Measurements from ENCODE around the gene ANXA6. TPM values are rescaled to one million over a fixed set of nuclear protein-coding genes. Genes with fewer than 3 reads are reported as not detected.

The ANXA6 gene
- total and polyA plus RNA-seq, 10 of the 15 experiments (the other 5 are each of a cell fraction or from before 2014, with no cell fraction given) = 44.0 to 571 (median 465) TPM

GRCh38 chr5:151054709-151055108 lies 102.9 kb downstream of the ANXA6 start (continued):
- TF ChIP-seq PKNOX1 (IDR thresholded peaks at IDR 0.05) (no peak), SRF (IDR thresholded peaks at IDR 0.05; ENCODE audit: low read depth in 2 of 2, low read length in 2 of 2) (no peak), TCF3 (IDR thresholded peaks at IDR 0.05; ENCODE audit: borderline replicate concordance, insufficient read depth, low read depth, low read length) (no peak), POLR2AphosphoS5 (IDR thresholded peaks at IDR 0.05; ENCODE audit: low read length) (no peak), BHLHE40 (IDR thresholded peaks at IDR 0.05; ENCODE audit: borderline replicate concordance in 1 of 2, low read depth in 2 of 2, low read length in 1 of 2) (no peak), CREM (IDR thresholded peaks at IDR 0.05; ENCODE audit: low read depth) (no peak), POLR2A (IDR thresholded peaks at IDR 0.05; ENCODE audit: low read depth, low read length) (no peak), CHD4 (IDR thresholded peaks at IDR 0.05) (no peak), BRCA1 (IDR thresholded peaks at IDR 0.05; ENCODE audit: low read depth, low read length) (no peak), POLR2AphosphoS2 (IDR thresholded peaks at IDR 0.05; ENCODE audit: low read depth, low read length) (no peak)

- FAIRE-seq (no peak), DNase-seq (ENCODE audit: low read depth, low spot score) (no peak), ATAC-seq (no peak)
- Histone ChIP-seq H3K36me3 (ENCODE audit: control insufficient read depth in 2 of 2, insufficient read depth in 2 of 2, low read length in 1 of 2) (peaks cover 57 to 66% of the 10 kb centered on the region in 2 experiments), H3K9ac (ENCODE audit: control insufficient read depth, insufficient read depth, low read length) (no peak overlapping the region), H3K79me2 (ENCODE audit: control insufficient read depth, insufficient read depth, low read length) (peaks cover 26% of the 10 kb centered on the region), H4K20me1 (ENCODE audit: control insufficient read depth, insufficient read depth) (peaks cover 6% of the 10 kb centered on the region), H3K27ac (ENCODE audit: control insufficient read depth, insufficient read depth) (no peak overlapping the region), H2AFZ (ENCODE audit: control insufficient read depth, low read depth, low read length) (no peak overlapping the region), H3K4me1 (ENCODE audit: control insufficient read depth, insufficient read depth, low read length) (peaks cover 7% of the 10 kb centered on the region), H3K27me3 (replicated peaks in 1 of 2; ENCODE audit: control insufficient read depth in 2 of 2, insufficient read depth in 2 of 2, low read length in 1 of 2) (no peaks in the 10 kb centered on the region), H3K9me3 (replicated peaks; ENCODE audit: control insufficient read depth, insufficient read depth, low read length) (no peaks in the 10 kb centered on the region), H3K4me2 (ENCODE audit: control insufficient read depth, insufficient read depth) (no peak overlapping the region), H3K4me3 (no peak overlapping the region)
- CTCF ChIA-PET = interaction anchor here (1.2 to 15.8 kb wide), 5 partner anchors 16 to 188 kb away, joined by 3 to 691 read pairs (median 30); no protein-coding TSS in a partner anchor
- SMC1A ChIA-PET (ENCODE audit: uncharacterized antibody, unreplicated experiment) = interaction anchor here (1.1 to 9.9 kb wide), 6 partner anchors 18 to 111 kb away, joined by 3 to 279 read pairs (median 34); no protein-coding TSS in a partner anchor
- BruUV-seq (replicated peaks) = no TSS peak
- RAD21 ChIA-PET (ENCODE audit: unreplicated experiment) = interaction anchor here (0.6 to 3.0 kb wide), 4 partner anchors 16 to 191 kb away, joined by 3 to 9 read pairs (median 3); no protein-coding TSS in a partner anchor
- intact Hi-C loops (cut with micrococcal nuclease; ENCODE audit: unreplicated experiment) = loop anchor here (5.0 kb wide), 1 partner anchor 263 kb away; no protein-coding TSS in a partner anchor
- WGBS (ENCODE audit: insufficient coverage, insufficient replicate concordance, low lambda C conversion rate, missing lambda C conversion rate) = 99% methylated on average over 4 of the region's 4 CpGs
- POLR2A ChIA-PET = no interaction called here
- in situ Hi-C loops (cut with MboI) = loop anchor here (5.0 kb wide), 2 partner anchors 68 to 108 kb away; no protein-coding TSS in a partner anchor
- TF ChIP-seq EZH2 (IDR thresholded peaks at IDR 0.05; ENCODE audit: borderline replicate concordance, control insufficient read depth, low read depth, low read length) (no peak), NRF1 (conservative IDR thresholded peaks at IDR 0.05; ENCODE audit: low read depth, low read length) (no peak), KDM1A (IDR thresholded peaks at IDR 0.05; ENCODE audit: borderline replicate concordance) (no peak), PML (IDR thresholded peaks at IDR 0.05; ENCODE audit: low read length) (no peak), MAX (IDR thresholded peaks at IDR 0.05; ENCODE audit: low read depth, low read length) (no peak), IRF5 (IDR thresholded peaks at IDR 0.05; ENCODE audit: borderline replicate concordance) (no peak), ATF3 (IDR thresholded peaks at IDR 0.05; ENCODE audit: borderline replicate concordance, extremely low read depth, low read depth, low read length) (no peak), CHD2 (IDR thresholded peaks at IDR 0.05; ENCODE audit: borderline replicate concordance, low read depth, low read length) (no peak), MXI1 (IDR thresholded peaks at IDR 0.05; ENCODE audit: low read depth, low read length) (no peak), NFYA (IDR thresholded peaks at IDR 0.05; ENCODE audit: borderline replicate concordance, low read depth, low read length) (no peak), YBX1 (IDR thresholded peaks at IDR 0.05) (no peak), HCFC1 (IDR thresholded peaks at IDR 0.05; ENCODE audit: low read length) (no peak)
These were observed 103.7 kb downstream of the ANXA6 start for GRCh38 chr5:151053796-151054462.
